ENCODE data around the gene OR2AE1.

OR2AE1 gene

DNA sequence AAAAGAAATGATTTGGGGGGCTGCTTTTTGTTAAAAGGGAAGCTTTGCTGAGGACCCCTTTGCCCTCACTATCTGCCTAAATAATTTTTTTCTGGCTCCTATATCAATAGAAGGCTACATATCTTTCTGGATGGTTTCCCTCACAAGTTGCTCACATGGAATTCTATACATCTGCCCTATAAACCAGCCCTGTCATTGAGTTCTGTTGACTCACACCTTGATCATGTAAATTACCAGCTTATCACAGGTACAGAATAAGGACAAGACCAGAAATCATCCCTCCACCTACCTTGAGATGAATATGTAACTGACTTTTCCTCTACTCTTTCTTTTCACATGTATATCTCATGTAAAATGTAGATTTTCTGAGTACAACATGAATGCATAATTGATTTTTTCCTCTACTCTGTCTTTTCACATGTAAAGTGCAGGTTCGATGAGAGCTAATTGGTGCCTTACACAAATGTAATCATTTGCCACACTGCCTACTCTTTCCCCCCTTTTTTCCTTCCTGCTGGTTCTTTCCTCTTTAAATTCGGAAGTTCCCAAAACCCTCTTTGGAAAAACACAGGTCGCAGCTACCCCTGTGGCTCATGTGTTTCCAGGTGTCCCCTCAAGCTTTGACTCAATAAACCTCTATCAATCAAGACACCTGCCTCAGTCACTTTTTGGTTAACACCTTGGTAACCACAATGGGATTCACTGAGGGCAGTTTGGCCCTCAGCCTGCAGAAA is 36.5 kb downstream of the OR2AE1 start:
- Histone ChIP-seq H3K4me1 (ENCODE audit: control extremely low read depth in 1 of 4, control insufficient read depth in 4 of 4, insufficient read depth in 4 of 4, low read length in 3 of 4) (no peaks in the 10 kb centered on the region), H3K9me3 (ENCODE audit: control extremely low read depth in 1 of 5, control insufficient read depth in 4 of 5, insufficient read depth in 2 of 5, low read depth in 1 of 5, low read length in 4 of 5) (no peaks in the 10 kb centered on the region), H3K27ac (ENCODE audit: insufficient read depth in 1 of 2, low read depth in 1 of 2, low read length in 2 of 2, poor library complexity in 1 of 2, severe bottlenecking in 2 of 2) (no peak overlapping the region), H3K27me3 (replicated peaks in 2 of 5; ENCODE audit: control insufficient read depth in 4 of 5, insufficient read depth in 5 of 5, low read length in 4 of 5) (no peaks in the 10 kb centered on the region), H3K36me3 (ENCODE audit: control insufficient read depth in 4 of 4, insufficient read depth in 4 of 4, low read length in 3 of 4) (no peaks in the 10 kb centered on the region), H3K4me3 (ENCODE audit: control insufficient read depth in 1 of 7, extremely low read depth in 1 of 7, insufficient read depth in 4 of 7, low read depth in 2 of 7, low read length in 6 of 7) (no peak overlapping the region)
- ChIA-PET CTCF (interaction anchor here (0.5 to 1.4 kb wide), 2 partner anchors 12 to 317 kb away, joined by 3 to 4 read pairs; no protein-coding TSS in a partner anchor), POLR2A (interaction anchor here (0.6 kb wide), 1 partner anchor 844 kb away, joined by 3 read pairs; no protein-coding TSS in a partner anchor)
- WGBS (ENCODE audit: insufficient coverage) = 87% methylated on average over 3 of the region's 3 CpGs
- DNase-seq = no peak

DNA sequence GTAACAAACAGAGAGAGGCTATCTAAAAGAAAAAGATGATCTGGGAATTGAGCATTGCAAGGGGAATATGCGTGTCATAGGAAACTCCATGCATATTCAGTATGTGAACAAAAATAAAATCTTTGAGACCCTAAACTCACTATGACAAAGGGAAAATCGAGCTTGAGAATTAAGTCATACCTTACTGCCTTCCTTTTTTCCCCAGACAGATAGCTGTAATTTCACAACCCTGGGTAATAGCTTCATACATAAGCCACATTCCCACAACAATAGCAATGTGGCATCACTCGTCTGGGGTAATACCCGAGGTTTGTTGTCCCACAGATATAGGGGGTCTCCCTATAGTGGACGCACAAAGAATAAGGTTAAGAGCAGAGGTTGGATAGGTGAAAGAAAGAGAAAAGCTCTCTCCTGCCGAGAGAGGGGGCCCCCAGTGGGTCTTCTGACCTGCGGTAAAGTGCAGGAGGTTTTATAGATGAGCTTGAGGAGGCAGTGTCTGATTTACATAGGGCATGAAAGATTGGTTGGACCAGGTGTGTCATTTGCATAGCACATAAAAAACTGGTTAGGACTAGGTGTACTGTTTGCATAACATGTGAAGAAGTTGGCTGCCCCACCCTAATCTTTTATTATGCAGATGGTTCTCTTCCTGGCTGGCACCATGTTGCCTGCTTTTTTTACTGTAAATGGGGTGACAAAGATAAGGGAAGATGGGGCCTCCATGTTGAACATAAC is 37.4 kb downstream of the OR2AE1 start:
- H3K4me3 ChIP-seq (ENCODE audit: control insufficient read depth in 1 of 7, extremely low read depth in 1 of 7, insufficient read depth in 4 of 7, low read depth in 2 of 7, low read length in 6 of 7) = no peak overlapping the region
- no peaks in the 10 kb centered on the region for H3K36me3 ChIP-seq (ENCODE audit: control insufficient read depth in 4 of 4, insufficient read depth in 4 of 4, low read length in 3 of 4)
- no peaks in the 10 kb centered on the region for H3K9me3 ChIP-seq (ENCODE audit: control extremely low read depth in 1 of 5, control insufficient read depth in 4 of 5, insufficient read depth in 2 of 5, low read depth in 1 of 5, low read length in 4 of 5)
- ChIA-PET CTCF (interaction anchor here (0.6 to 1.4 kb wide), 2 partner anchors 12 to 70 kb away, joined by 3 to 4 read pairs; no protein-coding TSS in a partner anchor), POLR2A (interaction anchor here (0.6 kb wide), 1 partner anchor 208 kb away, joined by 4 read pairs; no protein-coding TSS in a partner anchor)
- peak in 2 of 3 donors; percentile 4 to 36 for DNase-seq
- 95% methylated on average over 4 of the region's 7 CpGs for WGBS (ENCODE audit: insufficient coverage)
- H3K4me1 ChIP-seq (ENCODE audit: control extremely low read depth in 1 of 4, control insufficient read depth in 4 of 4, insufficient read depth in 4 of 4, low read length in 3 of 4) = no peaks in the 10 kb centered on the region
- no peaks in the 10 kb centered on the region for H3K27me3 ChIP-seq (replicated peaks in 2 of 5; ENCODE audit: control insufficient read depth in 4 of 5, insufficient read depth in 5 of 5, low read length in 4 of 5)
- no peak overlapping the region for H3K27ac ChIP-seq (ENCODE audit: insufficient read depth in 1 of 2, low read depth in 1 of 2, low read length in 2 of 2, poor library complexity in 1 of 2, severe bottlenecking in 2 of 2)

DNA sequence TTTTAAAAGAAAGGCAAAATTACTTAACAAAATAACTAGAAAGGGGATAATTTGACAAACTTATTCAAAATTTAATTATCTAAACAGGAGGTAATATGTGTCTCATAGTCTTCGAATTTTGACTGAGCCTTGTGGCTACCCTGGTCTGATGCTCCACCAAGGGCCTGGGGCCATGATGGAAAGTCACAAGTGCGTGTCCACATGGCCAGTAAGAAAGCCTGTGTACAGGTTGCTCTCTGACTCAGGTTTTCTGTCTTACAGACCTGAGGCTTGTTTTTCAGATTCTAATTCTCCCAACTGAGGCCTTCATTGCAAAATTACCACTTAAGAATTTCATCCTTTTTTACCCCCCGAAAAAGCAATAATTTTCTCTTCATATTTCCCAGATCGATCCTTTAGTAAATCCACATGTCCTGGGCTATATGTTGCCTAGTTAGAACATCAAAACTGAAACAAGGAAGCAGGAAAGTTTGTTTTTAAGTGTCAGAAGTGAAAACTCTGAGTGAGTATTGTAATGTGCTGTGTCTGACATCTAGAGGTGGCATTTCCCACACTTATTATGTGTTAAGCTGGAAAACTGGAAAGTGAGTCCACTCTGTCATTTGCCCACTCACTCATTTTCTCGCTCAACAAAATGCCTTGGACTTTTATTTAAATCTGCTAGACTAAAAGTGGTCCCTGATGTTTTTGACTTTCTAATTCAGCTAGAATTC is 39.0 kb downstream of the OR2AE1 start:
- peaks cover 0 to 4% (median 0%) of the 10 kb centered on the region in 5 experiments for H3K27me3 ChIP-seq (replicated peaks in 2 of 5; ENCODE audit: control insufficient read depth in 4 of 5, insufficient read depth in 5 of 5, low read length in 4 of 5)
- ChIA-PET POLR2A (no interaction called here), CTCF (no interaction called here)
- DNase-seq = peak; percentile 8 to 22 (median 21)
- peaks cover 0 to 3% (median 2%) of the 10 kb centered on the region in 4 experiments for H3K4me1 ChIP-seq (ENCODE audit: control extremely low read depth in 1 of 4, control insufficient read depth in 4 of 4, insufficient read depth in 4 of 4, low read length in 3 of 4)
- H3K4me3 ChIP-seq (ENCODE audit: control insufficient read depth in 1 of 7, extremely low read depth in 1 of 7, insufficient read depth in 4 of 7, low read depth in 2 of 7, low read length in 6 of 7) = no peak overlapping the region
- no peaks in the 10 kb centered on the region for H3K9me3 ChIP-seq (ENCODE audit: control extremely low read depth in 1 of 5, control insufficient read depth in 4 of 5, insufficient read depth in 2 of 5, low read depth in 1 of 5, low read length in 4 of 5)
- WGBS (ENCODE audit: insufficient coverage) = 94% methylated on average over 2 of the region's 5 CpGs
- H3K27ac ChIP-seq (ENCODE audit: insufficient read depth in 1 of 2, low read depth in 1 of 2, low read length in 2 of 2, poor library complexity in 1 of 2, severe bottlenecking in 2 of 2) = peak overlapping the region in 1 of 2 experiments; percentile 41
- H3K36me3 ChIP-seq (ENCODE audit: control insufficient read depth in 4 of 4, insufficient read depth in 4 of 4, low read length in 3 of 4) = no peaks in the 10 kb centered on the region

DNA sequence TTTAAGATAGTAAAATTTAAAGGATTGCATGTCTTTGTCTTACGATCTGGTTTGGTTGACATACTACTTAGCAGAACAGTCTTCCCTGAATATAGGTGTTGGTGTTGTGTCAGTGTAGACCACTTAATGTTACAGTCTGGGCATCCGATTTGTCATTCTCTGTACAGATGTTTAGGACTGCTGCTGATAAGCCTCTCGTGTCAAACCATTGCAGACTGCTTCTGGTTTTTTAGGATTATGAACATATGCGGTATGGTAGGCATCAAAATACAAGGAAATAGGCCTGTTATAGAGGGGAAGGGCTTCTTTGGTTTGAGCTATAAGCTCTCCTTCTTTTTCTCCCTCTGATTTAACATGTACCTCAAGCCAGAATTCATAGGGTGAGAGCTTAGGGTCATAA is 41.6 kb downstream of the OR2AE1 start:
- Histone ChIP-seq H3K27ac (ENCODE audit: insufficient read depth in 1 of 2, low read depth in 1 of 2, low read length in 2 of 2, poor library complexity in 1 of 2, severe bottlenecking in 2 of 2) (no peak overlapping the region), H3K9me3 (ENCODE audit: control extremely low read depth in 1 of 5, control insufficient read depth in 4 of 5, insufficient read depth in 2 of 5, low read depth in 1 of 5, low read length in 4 of 5) (no peaks in the 10 kb centered on the region), H3K36me3 (ENCODE audit: control insufficient read depth in 4 of 4, insufficient read depth in 4 of 4, low read length in 3 of 4) (no peaks in the 10 kb centered on the region), H3K27me3 (replicated peaks in 2 of 5; ENCODE audit: control insufficient read depth in 4 of 5, insufficient read depth in 5 of 5, low read length in 4 of 5) (peaks cover 0 to 4% (median 0%) of the 10 kb centered on the region in 5 experiments), H3K4me3 (ENCODE audit: control insufficient read depth in 1 of 7, extremely low read depth in 1 of 7, insufficient read depth in 4 of 7, low read depth in 2 of 7, low read length in 6 of 7) (no peak overlapping the region), H3K4me1 (ENCODE audit: control extremely low read depth in 1 of 4, control insufficient read depth in 4 of 4, insufficient read depth in 4 of 4, low read length in 3 of 4) (peaks cover 0 to 3% (median 2%) of the 10 kb centered on the region in 4 experiments)
- ChIA-PET POLR2A (no interaction called here), CTCF (interaction anchor here (1.2 kb wide), 1 partner anchor 28 kb away, joined by 3 read pairs; no protein-coding TSS in a partner anchor)
- DNase-seq = peak; percentile 13 to 78 (median 58)
- 100% methylated on average over 2 of the region's 4 CpGs for WGBS (ENCODE audit: insufficient coverage)

DNA sequence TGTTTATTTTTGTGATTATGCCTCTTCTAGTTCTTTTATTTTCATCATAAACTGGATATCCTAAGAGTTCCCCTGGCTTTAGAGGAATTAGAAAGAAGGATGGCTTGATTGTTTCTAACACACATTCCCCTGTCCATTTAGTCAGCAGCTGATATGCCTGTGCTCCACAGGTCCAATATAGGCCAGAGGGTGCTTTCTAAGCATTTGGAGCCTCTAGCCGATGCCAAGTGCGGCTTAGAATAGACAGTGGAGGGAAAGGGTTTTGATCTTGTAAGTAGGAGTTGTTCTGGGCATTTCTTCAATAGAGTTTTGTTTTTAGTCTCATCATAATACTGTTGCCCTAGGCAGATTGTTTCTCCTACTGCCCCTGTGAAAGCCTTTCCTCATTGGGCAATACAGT is 42.5 kb downstream of the OR2AE1 start:
- H3K27me3 ChIP-seq (replicated peaks in 2 of 5; ENCODE audit: control insufficient read depth in 4 of 5, insufficient read depth in 5 of 5, low read length in 4 of 5) = peaks cover 0 to 6% (median 0%) of the 10 kb centered on the region in 5 experiments
- no peaks in the 10 kb centered on the region for H3K36me3 ChIP-seq (ENCODE audit: control insufficient read depth in 4 of 4, insufficient read depth in 4 of 4, low read length in 3 of 4)
- no peak for DNase-seq
- ChIA-PET CTCF (interaction anchor here (1.2 kb wide), 1 partner anchor 27 kb away, joined by 3 read pairs; no protein-coding TSS in a partner anchor), POLR2A (no interaction called here)
- peaks cover 0 to 3% (median 2%) of the 10 kb centered on the region in 4 experiments for H3K4me1 ChIP-seq (ENCODE audit: control extremely low read depth in 1 of 4, control insufficient read depth in 4 of 4, insufficient read depth in 4 of 4, low read length in 3 of 4)
- 92% methylated on average over 2 of the region's 2 CpGs for WGBS (ENCODE audit: insufficient coverage)
- H3K27ac ChIP-seq (ENCODE audit: insufficient read depth in 1 of 2, low read depth in 1 of 2, low read length in 2 of 2, poor library complexity in 1 of 2, severe bottlenecking in 2 of 2) = no peak overlapping the region
- H3K4me3 ChIP-seq (ENCODE audit: control insufficient read depth in 1 of 7, extremely low read depth in 1 of 7, insufficient read depth in 4 of 7, low read depth in 2 of 7, low read length in 6 of 7) = no peak overlapping the region
- H3K9me3 ChIP-seq (ENCODE audit: control extremely low read depth in 1 of 5, control insufficient read depth in 4 of 5, insufficient read depth in 2 of 5, low read depth in 1 of 5, low read length in 4 of 5) = no peaks in the 10 kb centered on the region

DNA sequence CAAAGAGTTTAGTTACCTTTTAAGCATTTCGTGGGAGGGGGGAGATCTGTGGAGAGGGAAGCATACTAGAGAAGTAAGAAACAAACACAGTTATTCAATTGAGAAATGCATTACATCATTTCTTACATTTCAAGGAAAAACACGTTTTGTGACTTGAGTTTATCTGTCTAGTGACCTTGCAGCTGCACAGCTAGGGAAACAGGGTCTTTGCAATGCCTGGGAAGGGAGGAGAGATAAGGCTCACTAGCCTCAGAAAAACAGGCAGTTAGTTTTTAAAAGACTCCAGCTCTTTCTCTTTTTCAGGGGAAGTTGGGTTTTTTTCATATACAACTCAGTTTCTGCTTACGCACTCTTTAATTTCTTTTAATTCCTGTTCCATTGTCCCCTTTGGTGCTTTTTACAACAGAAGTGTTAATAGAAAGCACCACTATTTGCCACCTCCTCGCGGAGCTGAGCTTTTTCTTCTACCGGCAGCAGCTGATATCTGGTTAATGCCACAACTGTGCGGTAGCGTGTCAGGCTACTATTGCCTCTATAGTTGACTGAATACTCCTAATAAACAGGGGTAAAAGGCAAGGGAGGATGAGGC is 43.5 kb downstream of the OR2AE1 start:
- peaks cover 0 to 10% (median 0%) of the 10 kb centered on the region in 5 experiments for H3K27me3 ChIP-seq (replicated peaks in 2 of 5; ENCODE audit: control insufficient read depth in 4 of 5, insufficient read depth in 5 of 5, low read length in 4 of 5)
- H3K27ac ChIP-seq (ENCODE audit: insufficient read depth in 1 of 2, low read depth in 1 of 2, low read length in 2 of 2, poor library complexity in 1 of 2, severe bottlenecking in 2 of 2) = peak overlapping the region in 1 of 2 experiments; percentile 75
- no peaks in the 10 kb centered on the region for H3K36me3 ChIP-seq (ENCODE audit: control insufficient read depth in 4 of 4, insufficient read depth in 4 of 4, low read length in 3 of 4)
- peak; percentile 8 to 84 (median 66) for DNase-seq
- ChIA-PET POLR2A (interaction anchor here (0.6 kb wide), 1 partner anchor 87 kb away, joined by 4 read pairs; no protein-coding TSS in a partner anchor), CTCF (no interaction called here)
- WGBS (ENCODE audit: insufficient coverage) = 62% methylated on average over 2 of the region's 8 CpGs
- no peak overlapping the region for H3K4me3 ChIP-seq (ENCODE audit: control insufficient read depth in 1 of 7, extremely low read depth in 1 of 7, insufficient read depth in 4 of 7, low read depth in 2 of 7, low read length in 6 of 7)
- H3K4me1 ChIP-seq (ENCODE audit: control extremely low read depth in 1 of 4, control insufficient read depth in 4 of 4, insufficient read depth in 4 of 4, low read length in 3 of 4) = peaks cover 0 to 3% (median 2%) of the 10 kb centered on the region in 4 experiments
- H3K9me3 ChIP-seq (ENCODE audit: control extremely low read depth in 1 of 5, control insufficient read depth in 4 of 5, insufficient read depth in 2 of 5, low read depth in 1 of 5, low read length in 4 of 5) = no peaks in the 10 kb centered on the region
